Activated CD4-positive, alpha-beta T cell treated with anti-CD3 and anti-CD28 coated beads, Interleukin-2, amount 50 U/mL, for 1 hour (primary cell): ENCODE measurements around the gene MYH9.
"Not testable (repeated sequence)": the region's sequence is repeated elsewhere in the genome, so short reads cannot be mapped to it uniquely, and the experiment has no call there.

ENCODE experiments used
- DNase-seq: peaks from one replicate; pipeline ENCODE4 v3.0.0-alpha.2; 2020

The MYH9 gene

DNA sequence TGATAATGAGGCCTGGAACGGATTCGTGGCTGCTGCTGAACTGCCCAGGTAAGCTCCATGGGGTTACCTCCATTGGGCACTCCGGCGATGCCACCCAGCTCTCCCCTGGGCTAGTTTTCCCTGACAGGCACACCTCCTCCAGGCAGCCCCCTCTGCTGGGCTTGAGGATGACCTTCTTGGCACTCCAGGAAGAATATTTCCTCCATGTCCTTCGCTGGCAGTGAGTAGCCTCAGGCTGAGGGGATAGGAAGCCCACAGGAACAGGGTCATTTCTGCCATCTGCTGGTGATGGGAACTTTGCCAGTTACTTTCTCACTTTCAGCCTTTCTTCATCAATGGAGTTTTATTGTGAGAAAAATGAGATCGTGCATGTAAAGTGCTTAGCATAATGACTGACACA lies 126.1 kb downstream of the MYH9 start:
- DNase-seq: not testable (repeated sequence)

DNA sequence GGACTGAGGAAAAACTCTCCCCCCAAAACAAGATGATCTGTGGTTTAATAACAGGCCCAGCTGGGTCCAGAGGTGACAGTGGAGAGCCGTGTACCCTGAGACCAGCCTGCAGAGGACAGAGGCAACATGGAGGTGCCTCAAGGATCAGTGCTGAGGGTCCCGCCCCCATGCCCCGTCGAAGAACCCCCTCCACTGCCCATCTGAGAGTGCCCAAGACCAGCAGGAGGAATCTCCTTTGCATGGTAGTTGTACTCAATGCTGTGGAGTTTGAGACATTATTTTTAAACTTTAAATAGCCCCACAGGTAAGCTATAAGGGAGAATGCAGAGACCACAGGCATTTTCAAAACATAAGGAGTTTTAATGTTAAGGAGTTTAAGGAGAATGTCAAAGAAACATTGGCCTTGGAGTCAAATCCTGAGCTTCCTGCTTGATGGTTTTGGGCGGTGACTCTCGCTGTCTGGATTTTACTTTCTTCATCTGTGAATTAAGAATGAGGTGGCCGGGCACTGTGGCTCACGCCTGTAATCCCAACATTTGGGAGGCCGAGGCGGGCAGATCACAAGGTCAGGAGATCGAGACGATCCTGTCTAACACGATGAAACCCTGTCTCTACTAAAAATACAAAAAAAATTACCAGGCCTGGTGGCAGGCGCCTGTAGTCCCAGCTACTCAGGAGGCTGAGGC lies 128.0 kb downstream of the MYH9 start:
- no peak for DNase-seq

DNA sequence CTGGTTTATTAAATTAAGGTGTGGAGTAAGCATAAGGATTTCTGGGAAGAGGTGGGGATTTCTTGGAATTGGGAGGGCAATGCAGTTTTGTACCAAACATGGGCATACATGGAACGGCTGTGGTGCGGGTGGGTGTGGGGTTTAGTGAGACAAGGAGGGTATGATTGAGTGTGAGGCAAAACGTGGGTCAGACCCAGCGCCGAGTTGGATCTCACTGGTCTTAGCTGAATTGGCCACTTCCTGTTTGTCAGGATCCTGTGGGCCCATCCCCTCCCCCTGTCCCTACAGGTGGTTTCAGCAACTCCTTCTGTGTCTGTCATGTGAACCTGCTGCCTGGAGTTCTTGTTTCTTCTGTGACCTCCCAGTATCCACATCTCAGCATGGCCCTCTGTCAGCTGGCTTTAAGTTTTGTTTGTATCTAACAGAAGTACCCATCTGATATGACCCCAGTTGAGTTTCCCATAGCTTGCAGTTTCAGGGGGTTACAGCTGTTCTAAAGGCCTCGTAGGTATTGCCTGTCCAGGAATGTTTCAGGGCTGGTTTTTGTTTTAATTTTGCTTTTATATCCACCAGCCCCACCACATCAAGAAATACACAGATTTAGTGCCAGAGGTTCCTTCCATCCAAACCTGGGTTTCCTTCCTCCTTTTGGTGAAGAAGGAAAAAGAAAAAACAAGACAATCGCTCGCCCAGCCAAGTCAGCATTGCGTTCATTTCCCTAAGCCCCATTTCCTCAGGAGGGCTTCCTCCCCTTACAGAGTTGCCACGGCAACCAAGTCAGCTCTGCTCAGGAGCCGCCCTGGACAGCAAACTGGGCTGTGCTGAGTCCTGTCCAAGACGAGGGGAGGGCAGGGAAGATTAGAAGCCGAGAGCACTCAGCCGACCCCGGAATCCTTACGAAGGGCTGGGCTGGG lies 128.8 kb downstream of the MYH9 start:
- no peak for DNase-seq

DNA sequence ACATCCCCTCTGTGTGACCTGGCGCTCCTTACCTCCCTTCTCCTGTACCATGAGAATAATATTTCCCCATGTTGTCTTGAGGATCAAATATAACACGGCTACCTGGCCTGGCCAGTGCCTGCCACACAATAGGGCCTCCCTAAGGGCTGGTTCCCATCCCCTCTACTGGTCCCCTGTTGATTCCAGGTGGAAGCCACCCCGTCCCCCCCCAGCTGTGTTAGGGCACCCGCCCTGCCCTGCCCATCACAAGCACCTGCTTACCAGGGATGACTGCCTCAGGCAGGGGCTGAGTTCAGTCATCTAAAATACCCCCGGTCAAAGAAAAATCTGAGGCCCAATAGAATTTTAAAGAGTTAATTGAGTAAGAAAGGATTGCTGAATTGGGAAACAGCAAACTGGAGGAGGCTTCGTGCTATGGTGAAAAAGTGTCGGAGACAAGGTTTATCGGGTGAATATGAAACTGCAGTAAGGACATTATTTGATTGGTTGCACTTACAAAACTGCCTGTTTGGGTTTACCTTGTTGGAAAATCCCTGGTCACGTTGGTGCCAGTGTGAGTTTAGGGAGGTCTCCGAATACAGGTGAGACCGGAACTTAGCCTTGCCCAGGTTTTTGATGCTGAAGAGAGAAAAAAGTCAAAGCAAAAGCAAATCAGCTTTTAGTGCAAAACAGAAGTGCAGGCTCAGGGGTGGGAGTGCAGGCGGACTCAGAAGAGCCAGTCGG lies 129.7 kb downstream of the MYH9 start:
- DNase-seq: no peak

DNA sequence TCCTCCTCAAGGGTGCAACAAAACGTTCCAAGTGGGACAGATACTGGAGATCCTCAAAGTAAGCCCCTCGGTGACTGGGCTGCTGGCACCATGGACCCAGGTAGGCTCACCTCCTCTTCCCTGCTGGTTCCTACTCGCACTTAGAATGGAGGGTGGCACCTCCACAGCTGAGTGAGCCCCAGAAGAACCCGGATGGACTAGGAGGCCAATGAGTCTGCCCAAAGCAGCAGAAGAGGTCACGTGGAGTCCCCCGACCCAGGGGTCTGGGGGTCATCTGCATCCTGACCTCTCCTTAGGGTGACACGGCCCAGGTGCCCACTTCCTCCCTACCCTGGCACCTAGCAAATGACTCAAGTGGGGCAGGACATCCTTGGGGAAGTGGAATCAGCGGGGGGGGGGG lies 130.5 kb downstream of the MYH9 start:
- no peak for DNase-seq

- no peak for DNase-seq
Observed at GRCh38 chr22:36256478-36256877, 131.3 kb downstream of the MYH9 start.

- not testable (repeated sequence) for DNase-seq
Observed at GRCh38 chr22:36255572-36255971, 132.2 kb downstream of the MYH9 start.

DNA sequence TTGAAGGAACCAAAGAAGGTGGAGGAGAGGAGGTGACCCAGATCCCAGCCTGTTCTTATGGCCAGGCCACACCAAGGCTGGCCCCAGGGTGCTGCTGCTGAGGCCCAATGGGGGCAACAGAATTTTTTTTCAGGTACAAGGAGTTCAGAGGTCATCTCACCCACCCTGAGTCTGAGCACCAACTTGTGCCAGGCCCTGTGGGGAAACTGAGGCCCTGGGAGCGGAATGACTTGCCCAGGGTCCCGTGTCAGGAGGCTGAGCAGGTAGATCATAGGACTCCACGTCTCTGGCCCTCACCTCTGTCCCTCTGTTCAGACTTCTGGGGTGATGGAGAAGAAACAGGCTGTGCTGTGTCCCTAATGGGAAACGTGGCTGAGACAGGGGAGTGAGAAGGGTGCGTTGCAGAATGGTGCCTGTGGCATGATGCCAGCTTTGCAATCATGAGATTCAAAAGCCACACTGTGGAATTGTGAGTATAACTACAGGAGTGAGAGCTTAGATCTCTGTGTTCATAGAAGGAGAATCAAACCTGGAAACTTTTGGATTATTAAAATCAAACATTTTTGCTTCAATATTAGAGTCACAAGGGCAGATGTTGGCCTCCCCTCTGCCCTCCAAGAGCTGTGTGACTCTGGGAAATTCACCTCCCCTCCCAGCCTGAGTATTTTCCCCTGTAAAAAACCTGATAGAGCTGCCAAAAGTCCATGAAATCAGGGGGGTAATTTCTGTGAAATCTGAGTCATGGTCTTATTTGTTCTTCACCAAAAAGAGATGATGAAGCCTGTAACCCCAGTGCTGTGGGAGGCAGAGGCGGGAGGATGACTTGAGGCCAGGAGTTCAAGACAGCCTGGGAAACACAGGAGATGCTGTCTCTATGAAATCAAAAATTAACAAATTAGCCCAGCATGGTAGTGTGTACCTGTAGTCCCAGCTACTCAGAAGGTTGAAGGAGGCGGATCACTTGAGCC lies 134.0 kb downstream of the MYH9 start:
- no peak for DNase-seq

- DNase-seq: no peak
Observed at GRCh38 chr22:36252754-36253522, 134.8 kb downstream of the MYH9 start, which contains the start of gene APOL1. Gene APOL1 (plus strand): TSS chr22:36253133. CDS start chr22:36254956, 1,823 bp downstream.

- DNase-seq: not testable (repeated sequence)
Observed at GRCh38 chr22:36251979-36252608, 135.7 kb downstream of the MYH9 start.

DNA sequence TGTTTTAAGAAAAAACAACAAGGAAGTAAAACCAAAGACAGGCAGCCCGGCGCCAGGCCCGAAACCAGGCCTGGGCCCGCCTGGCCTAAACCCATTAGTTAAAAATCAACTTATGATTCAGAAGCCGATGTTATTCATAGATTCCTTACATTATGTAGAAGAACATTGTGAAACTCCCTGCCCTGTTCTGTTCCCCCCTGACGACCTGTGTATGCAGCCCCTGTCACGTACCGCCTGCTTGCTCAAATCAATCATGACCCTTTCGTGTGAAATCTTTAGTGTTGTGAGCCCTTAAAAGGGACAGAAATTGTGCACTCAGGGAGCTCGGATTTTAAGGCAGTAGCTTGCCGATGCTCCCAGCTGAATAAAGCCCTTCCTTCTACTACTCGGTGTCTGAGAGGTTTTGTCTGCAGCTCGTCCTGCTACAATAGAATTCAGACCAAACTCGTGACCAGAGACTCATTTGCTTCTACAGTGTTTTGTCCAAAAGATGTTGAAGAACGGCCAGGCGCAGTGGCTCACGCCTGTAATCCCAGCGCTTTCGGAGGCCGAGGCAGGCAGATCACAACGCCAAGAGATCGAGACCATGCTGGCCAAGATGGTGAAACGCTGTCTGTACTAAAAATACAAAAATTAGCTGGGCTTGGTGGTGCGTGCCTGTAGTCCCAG lies 137.3 kb downstream of the MYH9 start:
- not testable (repeated sequence) for DNase-seq

- DNase-seq: no peak
Observed at GRCh38 chr22:36249160-36249559, 138.6 kb downstream of the MYH9 start.

GRCh38 chr22:36247955-36248354 lies 139.8 kb downstream of the MYH9 start:
- no peak for DNase-seq

- no peak for DNase-seq
Observed at GRCh38 chr22:36246718-36247117, 141.0 kb downstream of the MYH9 start.

DNA sequence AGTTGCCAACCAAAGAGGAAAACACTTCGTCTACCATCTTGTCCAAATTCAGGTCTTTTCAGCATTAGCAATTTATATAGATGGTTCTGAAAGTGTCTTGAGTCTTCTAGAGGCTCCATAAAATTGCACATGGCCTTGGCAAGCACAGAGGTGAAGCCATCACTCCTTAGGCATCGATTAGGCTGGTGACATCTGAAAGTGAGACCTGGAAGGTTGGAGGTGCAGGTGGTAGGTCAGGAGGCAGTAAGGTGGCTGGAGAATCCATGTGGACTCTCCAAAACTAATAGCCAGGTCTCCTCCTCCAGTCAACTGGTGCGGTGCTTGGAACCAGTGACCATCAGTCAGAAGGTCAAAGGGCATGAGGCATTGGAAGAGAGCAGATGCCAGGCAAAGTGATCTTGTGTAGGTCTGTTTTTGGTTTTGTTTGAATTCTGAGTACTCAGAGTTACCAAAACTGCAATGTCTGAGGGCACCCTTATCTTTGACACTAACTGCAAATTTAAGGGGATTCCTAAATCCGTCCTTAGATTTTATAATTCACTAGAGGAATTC lies 141.9 kb downstream of the MYH9 start:
- DNase-seq: no peak

DNA sequence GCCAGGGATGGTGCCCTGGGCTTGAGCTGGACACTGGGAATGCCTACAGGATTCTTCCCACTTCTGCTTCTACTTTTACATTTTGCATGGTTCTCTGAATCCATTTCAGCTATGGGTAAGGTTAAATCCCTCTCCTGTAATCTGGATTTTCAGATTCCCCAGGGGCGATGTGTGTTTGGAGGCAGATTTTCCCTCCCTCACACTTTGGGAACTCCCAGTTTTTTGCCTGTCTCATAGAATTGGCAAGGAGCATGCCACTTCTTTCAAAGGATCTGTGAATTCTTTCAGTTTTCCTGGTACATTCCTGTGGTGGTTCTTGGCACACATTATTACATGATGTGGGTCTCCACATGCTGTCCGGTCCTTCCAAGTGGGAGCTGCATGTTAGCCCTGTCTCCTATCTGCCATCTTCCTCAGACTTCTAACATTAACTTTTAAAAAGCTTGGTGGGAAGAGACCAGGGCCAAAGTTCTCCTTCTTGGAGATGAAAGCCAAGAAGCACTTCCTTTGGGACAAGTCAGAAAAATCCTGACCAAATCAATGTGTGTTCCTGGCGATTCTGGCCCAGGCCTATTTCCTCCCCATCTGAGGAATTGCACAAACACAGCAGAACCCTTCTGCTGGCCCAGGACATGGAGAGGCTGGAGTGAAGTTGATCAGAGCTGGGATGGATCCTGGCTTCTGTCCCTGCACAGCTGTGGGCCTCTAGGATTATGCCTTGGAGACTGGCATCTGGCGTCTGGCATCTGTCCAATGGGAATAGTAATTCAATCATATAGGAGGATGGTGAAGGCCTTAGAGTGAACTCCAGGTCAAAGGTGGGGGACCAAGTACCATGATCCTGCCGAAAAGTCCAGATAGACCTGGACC lies 143.0 kb downstream of the MYH9 start:
- DNase-seq: no peak

DNA sequence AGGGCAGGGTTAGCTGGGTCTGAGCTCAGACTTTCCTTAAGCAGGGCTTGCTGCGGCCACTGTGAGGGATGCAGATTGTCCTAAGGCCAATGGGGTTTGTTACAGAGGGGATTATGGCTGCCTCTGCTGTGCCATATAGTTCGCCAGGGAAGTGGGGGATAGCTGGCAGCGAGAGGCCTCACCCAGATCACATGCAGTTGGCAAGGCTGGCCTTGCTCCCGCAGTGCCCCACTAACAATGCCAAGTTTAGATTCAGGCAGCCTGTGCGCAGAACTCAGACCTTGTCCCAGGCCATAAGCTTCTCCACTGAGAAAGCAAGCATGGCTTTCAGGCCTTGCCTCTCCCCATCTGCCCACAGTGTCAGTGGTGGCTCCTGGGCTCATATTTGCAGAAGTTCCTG lies 143.8 kb downstream of the MYH9 start:
- DNase-seq: no peak

DNA sequence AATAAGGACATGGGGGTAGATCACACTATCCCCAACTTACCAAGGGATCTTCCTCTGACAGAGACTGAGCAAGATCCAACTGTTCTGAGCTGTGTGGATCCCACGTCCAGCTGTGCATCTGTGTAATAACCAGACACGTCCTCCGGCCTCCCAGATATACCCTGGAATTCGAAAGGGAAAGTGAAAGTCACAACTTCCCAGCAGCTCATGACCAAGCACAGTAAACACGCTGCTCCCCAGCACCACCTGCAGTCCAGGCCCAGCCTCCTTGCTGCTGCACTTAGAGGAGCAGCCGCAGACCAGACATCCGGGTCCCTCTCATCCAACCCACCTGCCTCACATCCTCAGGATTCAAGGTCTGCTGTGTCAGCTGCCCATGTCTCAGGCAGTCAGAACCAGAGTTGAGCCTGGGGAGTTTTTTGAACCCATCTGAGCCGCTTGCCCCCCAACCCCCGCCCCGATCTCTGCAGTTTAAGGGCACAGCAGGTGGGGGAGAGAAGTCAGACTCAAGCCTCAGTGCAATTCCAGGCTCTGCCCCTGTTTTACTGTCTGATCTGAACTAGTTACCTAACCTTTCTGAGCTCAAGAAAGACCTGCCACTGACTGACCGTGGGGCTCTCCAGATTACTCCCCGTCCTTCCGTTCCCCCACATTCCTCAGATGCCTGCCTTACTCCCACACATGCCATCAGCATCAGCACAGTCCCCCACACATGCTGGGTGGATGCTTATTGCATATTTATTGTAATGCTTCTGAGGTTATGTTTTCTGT lies 148.2 kb downstream of the MYH9 start, which contains the start of gene APOL2:
APOL2 (minus strand) TSS at position 127 of the 771 bp plus-strand sequence. CDS start 6,365 bp downstream, outside the sequence.
- peak; percentile 79 for DNase-seq
